ENCODE data around the gene OSBPL3.

OSBPL3 gene

DNA sequence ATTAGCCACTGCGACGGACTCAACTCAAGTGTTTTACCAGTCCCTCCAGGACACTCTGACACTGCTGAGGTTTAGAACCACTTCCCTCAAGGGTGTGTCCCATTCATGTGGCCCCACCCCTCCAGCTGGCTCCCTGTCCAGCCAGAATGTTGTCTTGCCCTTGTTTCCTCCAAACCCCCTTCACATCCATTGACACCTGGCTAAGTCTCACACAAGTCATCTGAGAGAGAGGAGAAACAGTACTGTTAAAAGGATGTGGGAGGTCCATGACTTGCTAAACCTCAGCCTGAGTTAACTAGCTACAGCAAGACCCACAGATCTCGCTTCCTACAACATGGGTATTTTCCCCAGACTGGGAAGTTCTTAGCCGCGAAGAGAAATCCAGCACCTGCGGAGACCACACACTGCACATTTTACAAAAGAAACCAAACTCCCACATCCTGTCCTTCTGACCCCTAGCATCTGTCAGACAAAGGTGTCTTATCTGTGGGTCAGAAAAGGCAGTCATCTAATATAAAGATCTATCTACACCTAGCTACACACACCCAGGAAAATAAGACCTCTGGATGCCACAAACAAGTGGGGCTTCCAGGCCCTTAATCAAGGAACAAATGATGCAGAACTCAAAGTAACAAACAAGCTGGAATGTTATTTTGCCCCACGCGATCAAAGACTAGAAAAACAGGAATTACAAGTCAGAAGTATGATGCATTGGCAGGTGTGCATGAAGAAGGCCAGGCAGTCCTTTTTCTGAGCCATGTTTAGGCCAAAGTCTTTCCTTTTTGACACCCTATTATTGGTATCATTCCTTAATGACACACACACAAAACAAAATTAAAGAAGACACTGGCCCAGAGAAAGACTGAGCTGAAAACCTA, 13.9 kb downstream of the OSBPL3 start:
- no peak for DNase-seq
- TF ChIP-seq, protein P1, sequence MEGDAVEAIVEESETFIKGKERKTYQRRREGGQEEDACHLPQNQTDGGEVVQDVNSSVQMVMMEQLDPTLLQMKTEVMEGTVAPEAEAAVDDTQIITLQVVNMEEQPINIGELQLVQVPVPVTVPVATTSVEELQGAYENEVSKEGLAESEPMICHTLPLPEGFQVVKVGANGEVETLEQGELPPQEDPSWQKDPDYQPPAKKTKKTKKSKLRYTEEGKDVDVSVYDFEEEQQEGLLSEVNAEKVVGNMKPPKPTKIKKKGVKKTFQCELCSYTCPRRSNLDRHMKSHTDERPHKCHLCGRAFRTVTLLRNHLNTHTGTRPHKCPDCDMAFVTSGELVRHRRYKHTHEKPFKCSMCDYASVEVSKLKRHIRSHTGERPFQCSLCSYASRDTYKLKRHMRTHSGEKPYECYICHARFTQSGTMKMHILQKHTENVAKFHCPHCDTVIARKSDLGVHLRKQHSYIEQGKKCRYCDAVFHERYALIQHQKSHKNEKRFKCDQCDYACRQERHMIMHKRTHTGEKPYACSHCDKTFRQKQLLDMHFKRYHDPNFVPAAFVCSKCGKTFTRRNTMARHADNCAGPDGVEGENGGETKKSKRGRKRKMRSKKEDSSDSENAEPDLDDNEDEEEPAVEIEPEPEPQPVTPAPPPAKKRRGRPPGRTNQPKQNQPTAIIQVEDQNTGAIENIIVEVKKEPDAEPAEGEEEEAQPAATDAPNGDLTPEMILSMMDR (IDR thresholded peaks at IDR 0.05; ENCODE audit: low read depth, low read length, missing control alignments) = no peak
- in situ Hi-C loops (cut with HindIII; ENCODE audit: low pct_ligation_motif_present, low sequenced_read_pairs) = no loop called here
- no peak overlapping the region for H3K4me3 ChIP-seq (ENCODE audit: low read depth, low read length)
- H3K27ac ChIP-seq = no peak overlapping the region
- H3K36me3 ChIP-seq (replicated peaks) = no peaks in the 10 kb centered on the region
- no peaks in the 10 kb centered on the region for H3K27me3 ChIP-seq (replicated peaks)

DNA sequence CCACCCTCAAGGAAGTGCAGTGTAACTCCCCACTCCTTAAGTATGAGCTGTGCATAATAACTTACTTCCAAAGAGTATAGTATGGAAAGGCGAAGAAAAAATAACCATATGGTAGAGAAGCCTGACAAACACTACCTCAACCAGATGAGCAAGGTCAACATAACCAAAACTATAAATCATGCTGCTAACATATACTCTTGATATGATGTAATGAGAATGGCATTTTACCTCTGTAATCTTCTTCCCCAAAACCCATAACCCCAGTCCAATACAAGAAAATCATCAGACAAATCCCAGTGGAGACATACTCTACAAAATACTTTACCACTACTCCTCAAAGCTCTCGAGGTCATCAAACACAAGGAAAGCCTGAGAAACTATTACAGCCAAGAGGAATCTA, 15.8 kb downstream of the OSBPL3 start:
- no peaks in the 10 kb centered on the region for H3K27me3 ChIP-seq (replicated peaks)
- no peak overlapping the region for H3K27ac ChIP-seq
- in situ Hi-C loops (cut with HindIII; ENCODE audit: low pct_ligation_motif_present, low sequenced_read_pairs) = no loop called here
- DNase-seq = no peak
- no peaks in the 10 kb centered on the region for H3K36me3 ChIP-seq (replicated peaks)
- H3K4me3 ChIP-seq (ENCODE audit: low read depth, low read length) = no peak overlapping the region
- TF ChIP-seq, protein P1 (IDR thresholded peaks at IDR 0.05; ENCODE audit: low read depth, low read length, missing control alignments) = no peak

- in situ Hi-C loops (cut with HindIII; ENCODE audit: low pct_ligation_motif_present, low sequenced_read_pairs) = no loop called here
- TF ChIP-seq, protein P1 (IDR thresholded peaks at IDR 0.05; ENCODE audit: low read depth, low read length, missing control alignments) = no peak
- no peak overlapping the region for H3K4me3 ChIP-seq (ENCODE audit: low read depth, low read length)
- H3K27ac ChIP-seq = no peak overlapping the region
- DNase-seq = no peak
- no peaks in the 10 kb centered on the region for H3K27me3 ChIP-seq (replicated peaks)
- no peaks in the 10 kb centered on the region for H3K36me3 ChIP-seq (replicated peaks)
Observed at GRCh38 chr7:24963218-24963617, 16.8 kb downstream of the OSBPL3 start.

DNA sequence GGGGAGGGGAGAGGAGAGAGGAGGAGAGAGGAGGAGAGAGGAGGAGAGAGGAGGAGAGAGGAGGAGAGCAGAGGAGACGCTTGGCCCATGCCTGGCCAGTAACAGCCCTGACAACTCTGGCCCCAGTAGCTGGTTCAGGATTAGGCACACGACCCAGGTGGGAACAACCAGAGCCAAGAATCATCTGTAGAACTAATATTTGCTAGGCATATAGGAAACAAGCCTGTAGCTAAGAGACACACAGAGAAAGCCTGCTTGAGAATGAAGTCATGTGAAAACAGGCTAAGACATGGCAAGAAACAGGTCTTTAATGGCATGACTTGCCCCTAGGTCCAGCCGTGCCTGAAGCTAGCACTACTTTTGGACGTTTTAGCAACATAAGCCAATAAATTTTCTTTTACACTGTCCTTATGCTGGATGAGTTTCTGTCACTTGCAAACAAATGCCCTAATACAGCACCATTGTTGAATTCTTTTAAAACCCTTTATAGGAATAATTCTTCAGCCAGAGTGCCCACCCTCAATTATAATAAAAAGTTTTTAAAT, 17.5 kb downstream of the OSBPL3 start:
- in situ Hi-C loops (cut with HindIII; ENCODE audit: low pct_ligation_motif_present, low sequenced_read_pairs) = no loop called here
- H3K4me3 ChIP-seq (ENCODE audit: low read depth, low read length) = no peak overlapping the region
- H3K36me3 ChIP-seq (replicated peaks) = no peaks in the 10 kb centered on the region
- TF ChIP-seq, protein P1 (IDR thresholded peaks at IDR 0.05; ENCODE audit: low read depth, low read length, missing control alignments) = no peak
- no peak overlapping the region for H3K27ac ChIP-seq
- no peak for DNase-seq
- H3K27me3 ChIP-seq (replicated peaks) = no peaks in the 10 kb centered on the region

GRCh38 chr7:24959735-24960485, 20.1 kb downstream of the OSBPL3 start:
- in situ Hi-C loops (cut with HindIII; ENCODE audit: low pct_ligation_motif_present, low sequenced_read_pairs) = no loop called here
- H3K4me3 ChIP-seq (ENCODE audit: low read depth, low read length) = no peak overlapping the region
- TF ChIP-seq, protein P1 (IDR thresholded peaks at IDR 0.05; ENCODE audit: low read depth, low read length, missing control alignments) = no peak

More at GRCh38 chr7:24959735-24960485, 20.1 kb downstream of the OSBPL3 start:
- Histone ChIP-seq H3K36me3 (replicated peaks) (no peaks in the 10 kb centered on the region), H3K27me3 (replicated peaks) (no peaks in the 10 kb centered on the region), H3K27ac (no peak overlapping the region)
- DNase-seq = no peak

Data from brain microvascular endothelial cell (primary cell).